ENCODE measurements around the gene NIPAL1. TPM values are rescaled to one million over a fixed set of nuclear protein-coding genes. Genes with fewer than 3 reads are reported as not detected.

NIPAL1 gene
- total RNA-seq: 8.1 TPM

DNA sequence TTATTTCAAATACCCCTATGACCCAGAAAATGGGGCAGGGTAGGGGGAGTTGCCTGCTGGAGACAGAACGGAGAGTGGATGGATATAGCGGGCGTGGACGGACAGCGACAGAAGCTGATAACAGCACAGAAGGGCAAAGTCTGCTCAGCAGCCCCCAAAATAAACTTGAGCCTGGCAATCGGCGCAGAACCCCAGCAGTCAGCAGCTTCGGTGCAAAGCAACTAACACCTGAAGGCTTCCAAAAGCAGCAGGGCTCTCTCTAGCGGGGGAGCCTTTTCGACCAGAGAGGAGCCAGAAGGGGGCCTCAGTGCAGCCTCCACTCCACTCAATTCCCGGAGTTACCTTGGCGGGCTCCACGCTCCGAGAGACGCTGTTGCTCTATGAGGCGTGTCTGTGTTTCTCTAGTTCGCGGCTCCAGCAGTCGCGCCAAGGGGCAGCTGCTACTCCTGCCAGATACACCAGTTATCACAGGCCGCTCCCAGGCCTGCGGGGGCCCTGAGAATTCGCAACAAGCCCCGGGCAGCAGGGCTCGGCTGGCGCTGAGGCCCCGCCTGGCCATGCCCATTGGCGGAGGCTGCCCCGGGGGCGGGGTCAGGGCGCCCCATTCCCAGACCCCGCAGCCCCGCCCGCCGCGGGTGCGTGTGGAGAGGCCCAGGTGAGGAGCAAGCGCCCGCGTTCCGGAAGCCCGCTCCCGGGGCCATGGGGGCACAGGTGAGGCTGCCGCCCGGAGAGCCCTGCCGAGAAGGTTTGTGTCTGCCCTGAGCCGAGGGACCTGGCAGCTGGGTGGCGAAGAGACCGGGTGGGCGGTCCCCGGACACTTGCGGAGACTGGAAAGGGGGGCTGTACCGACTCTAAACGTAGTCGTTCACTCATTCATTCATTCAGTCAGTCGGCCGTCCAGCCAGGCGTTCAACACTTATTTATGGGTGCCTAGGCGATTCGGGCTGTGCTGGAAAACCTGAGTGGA is at the start of gene NIPAL1, which contains the start of gene CNGA1:
Gene NIPAL1, plus strand, starts transcription at position 632 of the 967 bp plus-strand sequence. Its CDS starts 68 bp downstream, at position 700.
Gene CNGA1, minus strand, starts transcription at position 541 of the 967 bp plus-strand sequence. CDS start 63,992 bp downstream, outside the sequence.
- Histone ChIP-seq H3K36me3 (no peaks in the 10 kb centered on the region), H3K4me1 (peaks cover 19% of the 10 kb centered on the region), H3K4me3 (peak within 1 kb of the TSS; percentile 54 to 59), H3K9me3 (no peaks in the 10 kb centered on the region), H3K27me3 (no peaks in the 10 kb centered on the region), H3K27ac (peak within 1 kb of the TSS; percentile 60)
- no peak for DNase-seq (ENCODE audit: extremely low spot score in 2 of 2)
- TF ChIP-seq POLR2A (IDR thresholded peaks at IDR 0.05) (no peak), POLR2AphosphoS5 (IDR thresholded peaks at IDR 0.05; ENCODE audit: insufficient read depth in 1 of 2, low read depth in 1 of 2) (peak in 1 of 2 donors; percentile 56)
- TF ChIP-seq, protein P1, sequence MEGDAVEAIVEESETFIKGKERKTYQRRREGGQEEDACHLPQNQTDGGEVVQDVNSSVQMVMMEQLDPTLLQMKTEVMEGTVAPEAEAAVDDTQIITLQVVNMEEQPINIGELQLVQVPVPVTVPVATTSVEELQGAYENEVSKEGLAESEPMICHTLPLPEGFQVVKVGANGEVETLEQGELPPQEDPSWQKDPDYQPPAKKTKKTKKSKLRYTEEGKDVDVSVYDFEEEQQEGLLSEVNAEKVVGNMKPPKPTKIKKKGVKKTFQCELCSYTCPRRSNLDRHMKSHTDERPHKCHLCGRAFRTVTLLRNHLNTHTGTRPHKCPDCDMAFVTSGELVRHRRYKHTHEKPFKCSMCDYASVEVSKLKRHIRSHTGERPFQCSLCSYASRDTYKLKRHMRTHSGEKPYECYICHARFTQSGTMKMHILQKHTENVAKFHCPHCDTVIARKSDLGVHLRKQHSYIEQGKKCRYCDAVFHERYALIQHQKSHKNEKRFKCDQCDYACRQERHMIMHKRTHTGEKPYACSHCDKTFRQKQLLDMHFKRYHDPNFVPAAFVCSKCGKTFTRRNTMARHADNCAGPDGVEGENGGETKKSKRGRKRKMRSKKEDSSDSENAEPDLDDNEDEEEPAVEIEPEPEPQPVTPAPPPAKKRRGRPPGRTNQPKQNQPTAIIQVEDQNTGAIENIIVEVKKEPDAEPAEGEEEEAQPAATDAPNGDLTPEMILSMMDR (IDR thresholded peaks at IDR 0.05): peak in 1 of 3 experiments; percentile 26
- intact Hi-C loops (cut with DNase I): no loop called here

DNA sequence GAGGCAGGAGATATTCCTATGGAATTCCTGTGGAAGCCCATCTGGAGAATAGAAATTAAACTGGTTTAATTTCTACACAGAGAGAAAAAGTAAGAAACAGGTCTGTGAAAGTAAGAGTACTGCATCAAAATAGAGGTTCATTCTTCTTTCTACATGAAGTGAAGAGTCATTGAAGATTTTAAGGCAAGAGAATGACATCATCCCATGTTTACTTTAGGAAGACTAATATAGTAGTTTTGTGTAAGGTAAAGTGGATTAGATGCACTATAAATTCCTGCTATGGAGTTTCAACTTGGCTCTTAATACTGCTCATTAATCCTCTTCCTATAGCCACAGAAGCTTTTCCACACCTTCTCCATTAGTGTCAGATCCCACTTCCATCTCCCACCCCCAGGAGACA is 47.7 kb upstream of the NIPAL1 start:
- Histone ChIP-seq H3K36me3 (no peaks in the 10 kb centered on the region), H3K27ac (no peak overlapping the region), H3K4me3 (no peak overlapping the region), H3K4me1 (no peaks in the 10 kb centered on the region), H3K27me3 (no peaks in the 10 kb centered on the region), H3K9me3 (no peaks in the 10 kb centered on the region)
- no peak for DNase-seq (ENCODE audit: extremely low spot score in 2 of 2)
- TF ChIP-seq, protein P1 (IDR thresholded peaks at IDR 0.05): no peak
- intact Hi-C loops (cut with DNase I): no loop called here

DNA sequence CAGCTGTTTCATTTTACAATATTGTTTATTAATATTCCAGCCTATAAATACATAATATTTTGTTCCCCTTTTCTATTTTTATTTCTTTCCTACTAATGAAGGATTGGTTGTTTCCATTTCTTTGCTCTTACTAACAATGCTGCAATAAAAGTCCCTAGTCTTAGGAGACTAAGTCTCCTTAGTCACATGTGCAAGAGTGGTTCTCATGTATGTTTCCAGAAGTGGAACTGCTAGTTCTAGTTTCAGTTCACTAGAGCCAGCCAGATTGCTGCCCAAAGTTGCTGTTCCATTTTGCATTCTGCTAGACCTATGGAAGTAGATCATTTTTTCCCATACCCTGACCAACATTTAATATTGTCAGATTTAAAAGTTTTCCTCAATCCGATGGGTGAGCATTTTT is 44.4 kb upstream of the NIPAL1 start:
- H3K4me1 ChIP-seq: no peaks in the 10 kb centered on the region
- no peak overlapping the region for H3K4me3 ChIP-seq
- DNase-seq (ENCODE audit: extremely low spot score in 2 of 2): no peak
- intact Hi-C loops (cut with DNase I): no loop called here
- H3K27me3 ChIP-seq: no peaks in the 10 kb centered on the region
- no peaks in the 10 kb centered on the region for H3K36me3 ChIP-seq
- H3K9me3 ChIP-seq: no peaks in the 10 kb centered on the region
- TF ChIP-seq POLR2AphosphoS5 (IDR thresholded peaks at IDR 0.05; ENCODE audit: insufficient read depth in 1 of 2, low read depth in 1 of 2): no peak
- TF ChIP-seq POLR2A (IDR thresholded peaks at IDR 0.05): no peak
- TF ChIP-seq, protein P1 (IDR thresholded peaks at IDR 0.05): no peak
- no peak overlapping the region for H3K27ac ChIP-seq

DNA sequence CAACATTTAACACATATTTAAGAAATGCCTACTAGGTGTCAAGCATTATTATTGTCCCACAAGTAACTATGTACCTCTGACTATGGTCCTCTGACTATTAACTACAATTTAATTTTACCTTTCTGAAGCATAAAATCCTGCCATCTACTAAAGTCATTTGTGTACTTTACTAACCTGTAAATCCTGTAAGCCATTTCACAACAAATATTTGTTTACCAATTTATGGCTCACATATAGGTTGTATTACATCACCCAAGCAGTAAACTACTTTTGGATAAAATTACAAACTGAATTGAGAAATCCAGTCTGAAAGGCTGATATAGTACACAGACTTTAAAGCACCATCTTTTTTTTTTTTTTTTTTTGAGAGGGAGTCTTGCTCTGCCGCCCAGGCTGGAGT is 43.9 kb upstream of the NIPAL1 start:
- no peaks in the 10 kb centered on the region for H3K9me3 ChIP-seq
- no peak for TF ChIP-seq POLR2AphosphoS5 (IDR thresholded peaks at IDR 0.05; ENCODE audit: insufficient read depth in 1 of 2, low read depth in 1 of 2)
- no peak for TF ChIP-seq POLR2A (IDR thresholded peaks at IDR 0.05)
- TF ChIP-seq, protein P1 (IDR thresholded peaks at IDR 0.05): no peak
- H3K27ac ChIP-seq: no peak overlapping the region
- DNase-seq (ENCODE audit: extremely low spot score in 2 of 2): no peak
- no peaks in the 10 kb centered on the region for H3K36me3 ChIP-seq
- intact Hi-C loops (cut with DNase I): no loop called here
- H3K27me3 ChIP-seq: no peaks in the 10 kb centered on the region
- no peaks in the 10 kb centered on the region for H3K4me1 ChIP-seq
- H3K4me3 ChIP-seq: no peak overlapping the region

DNA sequence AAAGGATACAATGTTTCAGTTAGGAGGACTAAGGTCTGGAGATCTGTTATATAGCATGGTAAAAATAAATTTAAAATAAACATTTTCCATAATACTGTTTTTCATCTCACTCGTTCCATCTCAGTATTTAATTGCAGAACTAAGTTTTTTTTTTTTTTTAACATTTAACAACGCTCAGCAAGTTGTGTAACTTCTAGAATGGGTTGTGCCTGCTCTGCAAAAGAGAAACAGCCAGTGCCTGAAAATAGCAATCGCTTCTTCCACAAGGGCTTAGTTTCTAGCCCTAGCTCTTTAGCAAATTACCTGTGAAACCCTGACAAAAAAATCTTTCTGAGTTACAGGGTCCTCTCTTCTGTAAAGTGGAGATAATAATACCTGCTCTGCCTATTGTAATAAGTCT is 42.0 kb upstream of the NIPAL1 start:
- Histone ChIP-seq H3K27me3 (no peaks in the 10 kb centered on the region), H3K27ac (no peak overlapping the region), H3K36me3 (no peaks in the 10 kb centered on the region), H3K4me3 (no peak overlapping the region), H3K9me3 (no peaks in the 10 kb centered on the region), H3K4me1 (no peaks in the 10 kb centered on the region)
- TF ChIP-seq POLR2A (IDR thresholded peaks at IDR 0.05): no peak
- no peak for TF ChIP-seq POLR2AphosphoS5 (IDR thresholded peaks at IDR 0.05; ENCODE audit: insufficient read depth in 1 of 2, low read depth in 1 of 2)
- TF ChIP-seq, protein P1 (IDR thresholded peaks at IDR 0.05): no peak
- no peak for DNase-seq (ENCODE audit: extremely low spot score in 2 of 2)
- intact Hi-C loops (cut with DNase I): no loop called here
